Measurements from ENCODE around the gene ARNT2. TPM values are rescaled to one million over a fixed set of nuclear protein-coding genes. Genes with fewer than 3 reads are reported as not detected.

ARNT2 gene
- total RNA-seq, 2 experiments from 2014 or later: not detected

DNA sequence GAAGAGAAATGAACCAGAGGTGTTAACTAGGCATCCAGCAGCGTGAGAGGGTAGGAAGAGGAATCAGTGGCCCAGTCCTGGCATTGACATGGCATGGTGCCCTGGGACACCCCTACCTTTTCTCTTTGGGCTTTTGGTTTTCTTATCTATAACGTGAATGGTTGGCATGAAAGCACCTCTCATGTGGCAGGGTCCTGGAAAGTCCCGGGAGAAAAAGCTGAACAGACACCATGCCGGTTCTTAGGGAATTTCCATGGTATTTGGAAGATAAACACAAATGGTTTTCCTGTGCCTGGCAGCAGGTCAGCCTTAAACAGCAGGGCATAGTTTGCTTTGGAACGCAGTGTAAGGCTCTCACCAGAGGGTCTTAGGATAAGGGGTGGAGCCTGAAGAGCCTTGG lies 15.4 kb downstream of the ARNT2 start:
- Mint-ChIP-seq H3K27me3 (peaks cover 22% of the 10 kb centered on the region), H3K9me3 (ENCODE audit: low read depth) (no peaks in the 10 kb centered on the region), H3K4me1 (no peaks in the 10 kb centered on the region), H3K4me3 (no peak overlapping the region), H3K27ac (no peak overlapping the region), H3K36me3 (no peaks in the 10 kb centered on the region)
- DNase-seq (no peak), ATAC-seq (no peak)
- CTCF ChIA-PET: interaction anchor here (1.7 kb wide), 1 partner anchor 357 kb away, joined by 5 read pairs; no protein-coding TSS in a partner anchor

DNA sequence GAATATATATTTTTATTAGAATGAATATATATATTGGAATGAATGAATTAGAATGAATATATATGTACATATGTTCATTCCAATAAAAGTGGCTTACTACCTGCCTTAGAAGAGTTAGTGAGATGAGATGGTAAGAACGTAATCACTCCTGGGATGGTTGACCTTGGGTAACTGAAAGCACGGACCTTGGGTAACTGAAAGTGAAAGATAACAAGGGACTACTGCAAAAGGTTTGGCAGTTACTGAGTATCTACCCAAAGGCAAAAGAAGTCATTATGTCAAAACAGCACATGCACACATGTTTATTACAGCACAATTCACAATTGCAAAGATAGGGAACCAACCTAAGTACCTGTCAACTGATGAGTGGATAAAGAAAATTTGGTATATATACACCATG lies 16.5 kb downstream of the ARNT2 start:
- H3K9me3 Mint-ChIP-seq (ENCODE audit: low read depth): no peaks in the 10 kb centered on the region
- no peak overlapping the region for H3K27ac Mint-ChIP-seq
- DNase-seq: no peak
- H3K4me1 Mint-ChIP-seq: no peaks in the 10 kb centered on the region
- CTCF ChIA-PET: no interaction called here
- H3K36me3 Mint-ChIP-seq: no peaks in the 10 kb centered on the region
- peaks cover 17% of the 10 kb centered on the region for H3K27me3 Mint-ChIP-seq
- H3K4me3 Mint-ChIP-seq: no peak overlapping the region
- ATAC-seq: no peak

DNA sequence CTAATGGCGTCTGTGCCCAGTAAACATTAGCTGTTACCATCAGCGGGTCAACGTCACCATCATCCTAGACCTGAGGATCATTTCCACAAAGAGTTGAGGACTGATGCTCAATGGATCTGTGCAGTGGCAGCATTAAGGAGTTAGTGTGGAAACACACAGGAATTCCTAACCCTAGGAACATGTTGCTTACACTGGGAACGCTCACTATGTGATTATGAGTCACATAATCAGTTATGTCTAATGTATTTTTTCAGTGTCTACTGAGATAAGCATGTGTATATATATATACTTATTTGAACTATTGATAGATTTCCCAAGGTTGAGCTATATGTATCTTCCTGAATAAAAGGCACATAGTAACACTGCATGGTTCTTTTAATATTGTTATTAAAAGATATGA lies 19.0 kb downstream of the ARNT2 start:
- Mint-ChIP-seq H3K4me1 (no peaks in the 10 kb centered on the region), H3K27me3 (peaks cover 17% of the 10 kb centered on the region), H3K36me3 (no peaks in the 10 kb centered on the region), H3K9me3 (ENCODE audit: low read depth) (no peaks in the 10 kb centered on the region), H3K27ac (no peak overlapping the region), H3K4me3 (no peak overlapping the region)
- no peak for ATAC-seq
- CTCF ChIA-PET: no interaction called here
- no peak for DNase-seq

DNA sequence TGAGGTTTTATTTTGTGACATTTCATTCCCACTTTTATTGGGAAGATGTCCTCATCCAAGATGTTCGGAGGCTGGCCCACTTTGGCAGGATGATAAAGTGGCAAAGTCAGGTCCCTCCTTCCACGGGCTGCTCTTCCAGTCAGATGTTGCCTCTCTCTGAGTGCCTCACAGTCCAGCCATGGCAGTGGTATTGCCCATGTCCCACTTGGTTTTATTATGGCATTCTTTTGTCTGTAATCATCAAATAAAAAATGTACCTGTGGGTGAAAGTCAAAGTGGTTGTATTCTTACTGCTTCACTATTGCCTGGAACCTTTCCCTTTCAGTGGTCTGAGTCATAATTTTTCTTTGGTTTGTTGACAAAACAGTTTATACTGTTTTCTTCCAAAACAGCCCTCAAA lies 20.2 kb downstream of the ARNT2 start:
- H3K4me3 Mint-ChIP-seq: no peak overlapping the region
- H3K4me1 Mint-ChIP-seq: no peaks in the 10 kb centered on the region
- H3K27me3 Mint-ChIP-seq: peaks cover 18% of the 10 kb centered on the region
- no peak for DNase-seq
- H3K36me3 Mint-ChIP-seq: no peaks in the 10 kb centered on the region
- CTCF ChIA-PET: no interaction called here
- H3K27ac Mint-ChIP-seq: no peak overlapping the region
- ATAC-seq: no peak
- H3K9me3 Mint-ChIP-seq (ENCODE audit: low read depth): no peaks in the 10 kb centered on the region

DNA sequence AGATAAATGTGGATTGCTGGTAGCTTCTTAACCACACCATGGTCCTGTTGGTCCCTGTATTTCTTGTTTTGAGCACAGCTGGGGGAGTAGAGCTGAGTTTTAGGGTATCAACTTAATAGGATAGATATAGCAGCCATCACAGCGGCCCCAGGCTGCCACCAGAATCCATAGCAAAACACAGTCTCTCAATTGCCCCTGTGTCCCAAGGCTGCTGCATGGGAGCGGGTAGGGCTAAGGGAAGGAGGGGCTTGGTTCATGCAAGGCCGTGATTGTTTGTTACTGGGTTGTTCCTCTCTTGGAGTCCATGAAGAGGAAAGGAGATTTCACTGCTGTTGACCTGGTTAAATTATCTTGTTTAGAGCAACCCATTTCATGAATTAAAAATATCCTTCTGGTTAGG lies 22.1 kb downstream of the ARNT2 start:
- H3K27ac Mint-ChIP-seq: no peak overlapping the region

DNA sequence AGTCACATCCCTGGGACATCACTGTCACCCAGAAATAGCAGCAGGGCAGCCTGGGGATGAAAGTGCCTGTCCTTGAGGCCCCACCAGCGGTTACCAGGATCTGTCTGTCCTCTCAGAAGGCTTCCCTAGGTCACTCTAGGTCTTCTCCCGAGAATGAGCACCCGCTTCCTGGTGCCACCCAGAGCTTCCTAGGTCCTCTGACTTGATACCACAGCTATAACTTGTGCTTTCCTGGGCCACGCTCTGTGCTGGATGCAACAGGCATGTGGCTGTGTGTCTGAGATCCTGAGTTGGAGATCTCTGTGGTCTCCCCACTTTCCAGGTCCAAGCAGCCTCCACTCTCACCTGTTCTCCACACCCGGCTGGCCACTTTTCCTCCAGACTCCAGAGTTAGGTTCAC lies 25.8 kb downstream of the ARNT2 start:
- Mint-ChIP-seq H3K27ac (no peak overlapping the region), H3K27me3 (peaks cover 14% of the 10 kb centered on the region), H3K36me3 (no peaks in the 10 kb centered on the region), H3K4me1 (no peaks in the 10 kb centered on the region), H3K4me3 (no peak overlapping the region), H3K9me3 (ENCODE audit: low read depth) (no peaks in the 10 kb centered on the region)
- DNase-seq (no peak), ATAC-seq (no peak)
- CTCF ChIA-PET: no interaction called here

More for the DNA sequence above, 22.1 kb downstream of the ARNT2 start:
- H3K4me1 Mint-ChIP-seq: no peaks in the 10 kb centered on the region
- no peak overlapping the region for H3K4me3 Mint-ChIP-seq
- DNase-seq: no peak
- H3K36me3 Mint-ChIP-seq: no peaks in the 10 kb centered on the region
- peaks cover 19% of the 10 kb centered on the region for H3K27me3 Mint-ChIP-seq
- no peak for ATAC-seq
- no peaks in the 10 kb centered on the region for H3K9me3 Mint-ChIP-seq (ENCODE audit: low read depth)
- CTCF ChIA-PET: no interaction called here

DNA sequence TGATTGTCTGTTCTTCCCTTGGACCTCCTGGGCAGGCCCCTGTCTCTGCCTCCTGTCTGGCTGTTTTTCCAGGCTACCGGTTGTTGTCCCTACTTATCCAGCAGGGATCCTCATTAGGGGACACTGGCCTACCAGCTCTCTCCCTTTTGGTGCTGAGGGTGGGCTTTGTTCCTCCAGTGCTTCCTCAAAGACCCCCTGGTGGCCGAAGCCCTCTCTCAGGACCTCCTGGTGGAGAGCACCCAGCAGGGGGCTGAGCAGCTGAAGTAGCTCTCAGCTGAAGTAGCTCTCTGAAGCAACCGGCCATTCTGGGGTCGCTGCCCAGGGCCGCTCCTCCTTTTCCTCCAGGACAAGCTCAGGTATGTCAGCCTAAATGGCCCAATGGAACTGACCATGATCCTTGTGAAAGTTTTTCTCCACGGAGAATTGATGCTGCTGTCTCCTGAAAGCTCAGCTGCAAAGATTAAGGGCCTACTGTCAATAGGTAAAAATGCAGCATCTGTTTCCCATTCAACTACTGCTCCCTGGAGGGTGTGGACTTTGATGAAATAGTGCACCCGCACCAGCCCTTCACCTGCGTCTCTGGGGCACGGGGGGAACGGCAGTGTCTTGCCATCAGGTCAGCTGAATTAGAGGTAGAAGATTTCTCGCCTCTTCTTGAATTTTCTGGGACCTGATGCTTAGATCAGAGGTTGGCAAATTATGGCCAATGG lies 27.6 kb downstream of the ARNT2 start:
- H3K36me3 Mint-ChIP-seq: no peaks in the 10 kb centered on the region
- no peak overlapping the region for H3K27ac Mint-ChIP-seq
- H3K27me3 Mint-ChIP-seq: peaks cover 9% of the 10 kb centered on the region
- DNase-seq (no peak), ATAC-seq (no peak)
- no peaks in the 10 kb centered on the region for H3K9me3 Mint-ChIP-seq (ENCODE audit: low read depth)
- CTCF ChIA-PET: interaction anchor here (1.5 kb wide), 1 partner anchor 24 kb away, joined by 3 read pairs; no protein-coding TSS in a partner anchor
- H3K4me1 Mint-ChIP-seq: no peaks in the 10 kb centered on the region
- H3K4me3 Mint-ChIP-seq: no peak overlapping the region

DNA sequence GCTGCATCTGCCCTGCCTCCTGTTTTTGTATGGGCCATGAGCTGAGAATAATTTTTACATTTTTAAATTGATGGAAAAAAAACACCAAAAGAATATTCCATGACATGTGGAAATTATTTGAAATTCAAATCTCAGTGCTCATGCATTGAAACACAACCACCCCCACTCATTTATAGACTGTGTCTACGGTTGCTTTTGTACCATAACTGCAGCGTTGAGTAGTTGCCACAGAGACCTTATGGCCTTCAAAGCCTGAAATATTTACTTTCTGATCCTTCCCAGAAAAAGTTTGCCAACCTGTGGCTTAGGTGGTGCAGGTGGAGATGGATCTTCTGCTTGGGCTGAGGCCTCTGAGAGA lies 28.1 kb downstream of the ARNT2 start:
- no peak overlapping the region for H3K4me3 Mint-ChIP-seq
- CTCF ChIA-PET: interaction anchor here (1.5 kb wide), 1 partner anchor 23 kb away, joined by 3 read pairs; no protein-coding TSS in a partner anchor

DNA sequence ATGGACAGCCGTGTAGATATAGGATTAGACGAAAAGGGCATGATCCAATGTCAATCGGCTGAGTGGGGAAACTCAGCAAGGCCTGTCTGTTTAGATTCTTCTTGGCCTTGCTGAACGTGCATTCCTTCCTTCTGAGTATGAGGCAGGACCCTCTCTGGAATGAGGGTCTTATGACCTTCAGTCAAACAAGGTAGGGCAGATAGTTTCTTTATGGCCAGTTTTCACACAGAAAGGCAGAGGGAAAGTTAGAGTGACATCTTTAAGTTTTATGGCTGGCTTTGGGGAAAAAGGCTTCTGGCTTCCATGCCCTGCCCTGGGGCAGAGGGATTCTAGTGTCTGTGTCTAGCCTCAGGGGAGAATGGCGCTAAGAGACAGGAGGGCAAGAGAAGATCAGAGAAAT lies 29.7 kb downstream of the ARNT2 start:
- H3K4me1 Mint-ChIP-seq: no peaks in the 10 kb centered on the region
- DNase-seq: no peak
- CTCF ChIA-PET: no interaction called here
- H3K36me3 Mint-ChIP-seq: no peaks in the 10 kb centered on the region
- peaks cover 8% of the 10 kb centered on the region for H3K27me3 Mint-ChIP-seq
- no peaks in the 10 kb centered on the region for H3K9me3 Mint-ChIP-seq (ENCODE audit: low read depth)
- ATAC-seq: no peak
- no peak overlapping the region for H3K27ac Mint-ChIP-seq
- H3K4me3 Mint-ChIP-seq: no peak overlapping the region

More for the DNA sequence above, 28.1 kb downstream of the ARNT2 start:
- H3K27ac Mint-ChIP-seq: no peak overlapping the region
- no peak for DNase-seq
- no peaks in the 10 kb centered on the region for H3K9me3 Mint-ChIP-seq (ENCODE audit: low read depth)
- peaks cover 9% of the 10 kb centered on the region for H3K27me3 Mint-ChIP-seq
- H3K4me1 Mint-ChIP-seq: no peaks in the 10 kb centered on the region
- ATAC-seq: no peak
- H3K36me3 Mint-ChIP-seq: no peaks in the 10 kb centered on the region

DNA sequence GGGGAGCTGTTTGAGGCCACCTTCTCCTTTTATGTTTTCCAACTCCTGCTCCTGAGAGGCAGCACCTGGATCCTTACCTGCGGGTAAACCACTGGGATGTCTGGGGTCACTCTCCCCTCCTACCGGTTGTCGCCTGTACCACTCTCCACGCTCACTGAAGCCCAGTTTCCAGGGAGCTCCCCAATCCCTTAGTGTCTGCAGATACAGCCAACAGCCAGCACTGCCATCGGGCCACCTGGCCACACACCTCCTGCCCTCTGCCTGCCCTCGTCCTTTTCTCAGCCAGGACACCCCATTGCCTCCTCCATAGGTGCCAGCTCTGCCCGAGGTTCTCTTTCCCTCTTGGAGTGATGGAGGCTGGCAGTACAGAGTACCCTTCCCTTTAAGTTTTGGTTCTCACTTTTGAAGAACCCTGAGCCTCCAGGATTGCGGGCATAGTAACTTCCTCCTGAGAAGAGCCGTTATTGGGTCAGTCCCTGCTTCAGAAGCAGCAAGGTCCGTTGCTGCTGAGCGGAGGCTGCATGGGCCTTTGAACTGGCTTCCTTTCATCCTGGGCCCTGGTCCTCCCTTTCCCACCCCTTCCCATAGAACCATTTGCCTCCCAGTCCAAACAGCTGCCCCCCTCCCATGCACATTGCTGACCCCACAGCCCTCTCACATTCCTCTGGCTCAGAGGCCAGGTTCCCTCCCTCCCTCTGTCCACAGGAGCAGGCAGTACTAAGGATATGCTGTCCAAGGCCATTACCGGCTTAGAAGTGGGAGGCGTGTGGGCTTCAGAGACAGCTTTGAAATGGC lies 30.9 kb downstream of the ARNT2 start:
- Mint-ChIP-seq H3K4me1 (no peaks in the 10 kb centered on the region), H3K27me3 (peaks cover 7% of the 10 kb centered on the region), H3K27ac (no peak overlapping the region), H3K9me3 (ENCODE audit: low read depth) (no peaks in the 10 kb centered on the region), H3K4me3 (no peak overlapping the region), H3K36me3 (no peaks in the 10 kb centered on the region)
- DNase-seq (no peak), ATAC-seq (no peak)
- CTCF ChIA-PET: no interaction called here

DNA sequence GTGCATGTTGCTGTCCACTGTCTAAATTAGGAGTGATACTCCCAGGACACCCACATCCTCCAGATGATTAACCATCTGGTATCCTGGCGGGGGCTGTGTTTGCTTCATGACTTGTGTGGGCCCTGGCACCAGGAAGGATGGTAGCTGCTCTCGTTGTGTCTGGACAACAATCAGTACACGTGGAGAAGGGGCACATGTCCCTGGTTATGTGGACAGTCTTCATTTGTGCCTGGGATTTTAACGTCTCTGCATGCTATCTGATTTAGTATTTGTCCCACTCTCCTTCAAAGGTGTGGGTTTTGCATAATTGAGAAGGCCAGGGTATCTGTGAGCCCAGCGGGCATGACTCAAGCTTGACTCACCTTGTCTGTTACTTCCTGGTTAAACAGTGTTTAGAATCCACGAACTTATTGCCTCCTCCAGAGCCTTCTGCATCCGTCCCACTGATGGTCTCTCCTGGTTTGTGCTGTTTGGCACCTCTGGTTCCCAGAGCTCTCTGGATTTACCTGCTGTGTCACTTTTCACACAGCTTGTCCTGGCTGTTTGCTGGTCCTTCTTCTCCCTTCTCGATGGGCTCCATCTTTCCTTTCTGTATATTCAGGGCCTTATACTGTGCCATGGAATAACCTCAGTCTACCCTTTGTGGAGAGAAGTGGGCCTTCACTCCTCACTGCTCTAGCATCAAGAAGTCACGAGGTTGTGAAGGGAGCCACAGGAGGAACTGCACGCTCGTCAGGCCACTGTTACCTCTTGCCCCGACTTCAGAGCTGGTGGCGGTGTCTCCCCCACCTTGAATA lies 32.5 kb downstream of the ARNT2 start:
- Mint-ChIP-seq H3K9me3 (ENCODE audit: low read depth) (no peaks in the 10 kb centered on the region), H3K4me3 (no peak overlapping the region), H3K27ac (no peak overlapping the region), H3K27me3 (peaks cover 12% of the 10 kb centered on the region), H3K36me3 (no peaks in the 10 kb centered on the region), H3K4me1 (no peaks in the 10 kb centered on the region)
- no peak for DNase-seq
- no peak for ATAC-seq
- CTCF ChIA-PET: no interaction called here

DNA sequence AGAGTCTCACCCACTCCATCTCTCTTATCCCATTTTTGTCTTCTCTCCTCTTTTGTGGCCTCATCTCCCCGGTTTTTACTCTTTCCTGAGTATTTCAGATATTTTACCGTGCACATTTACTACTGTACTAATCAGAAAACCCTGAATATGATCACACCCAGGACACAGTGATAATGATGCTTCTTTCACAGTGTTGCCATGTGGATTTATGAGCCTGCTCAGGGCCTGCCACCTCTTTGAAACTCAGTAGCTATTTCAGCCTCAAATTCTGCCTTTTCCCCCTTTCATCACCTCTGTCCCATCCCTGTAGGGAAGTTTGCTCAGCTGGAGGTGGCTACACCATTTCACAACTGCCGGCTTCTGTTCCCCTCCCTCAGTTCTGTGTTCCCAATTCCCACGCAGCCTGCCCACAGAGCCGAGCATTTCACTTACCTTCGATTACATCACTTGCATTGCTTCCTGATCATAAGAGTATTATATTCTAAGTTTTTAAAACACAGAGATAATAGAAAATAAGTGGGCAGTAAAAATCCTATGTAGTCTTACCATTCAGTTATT lies 33.2 kb downstream of the ARNT2 start:
- Mint-ChIP-seq H3K27ac (no peak overlapping the region), H3K4me1 (no peaks in the 10 kb centered on the region), H3K27me3 (peaks cover 17% of the 10 kb centered on the region), H3K9me3 (ENCODE audit: low read depth) (no peaks in the 10 kb centered on the region), H3K4me3 (no peak overlapping the region), H3K36me3 (no peaks in the 10 kb centered on the region)
- CTCF ChIA-PET: no interaction called here
- ATAC-seq (no peak), DNase-seq (no peak)

DNA sequence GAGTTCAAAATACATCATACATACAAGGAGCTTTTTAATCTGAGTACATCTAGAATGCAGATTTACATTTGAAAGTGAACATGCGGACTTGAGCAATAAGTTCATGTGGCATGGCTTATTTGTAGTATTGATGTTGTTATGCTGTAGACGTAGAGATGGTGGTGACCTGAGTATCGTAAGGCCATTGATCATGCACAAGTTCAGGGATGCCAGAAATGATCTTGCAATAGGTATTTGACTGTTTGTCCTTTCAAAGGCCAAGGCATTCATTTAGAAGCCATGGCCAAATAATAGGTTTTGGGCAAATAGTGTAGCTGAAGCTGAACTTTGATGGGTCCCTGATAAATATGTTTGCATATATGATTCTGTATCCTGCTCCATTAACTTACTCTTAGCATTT lies 35.0 kb downstream of the ARNT2 start:
- Mint-ChIP-seq H3K9me3 (ENCODE audit: low read depth) (no peaks in the 10 kb centered on the region), H3K4me1 (no peaks in the 10 kb centered on the region), H3K36me3 (no peaks in the 10 kb centered on the region), H3K4me3 (no peak overlapping the region), H3K27ac (no peak overlapping the region), H3K27me3 (peaks cover 17% of the 10 kb centered on the region)
- no peak for DNase-seq
- CTCF ChIA-PET: no interaction called here
- no peak for ATAC-seq
